G401.6 (cell line): ENCODE results near the gene ITPR3.
"Not testable (repeated sequence)": the region's sequence is repeated elsewhere in the genome, so short reads cannot be mapped to it uniquely, and the experiment has no call there.

ENCODE experiments used
- FAIRE-seq: peaks from 2 replicates; lab custom pipeline; 2012; peaks lifted over from hg19 to GRCh38; lab: Jason Lieb, UNC

Gene ITPR3

DNA sequence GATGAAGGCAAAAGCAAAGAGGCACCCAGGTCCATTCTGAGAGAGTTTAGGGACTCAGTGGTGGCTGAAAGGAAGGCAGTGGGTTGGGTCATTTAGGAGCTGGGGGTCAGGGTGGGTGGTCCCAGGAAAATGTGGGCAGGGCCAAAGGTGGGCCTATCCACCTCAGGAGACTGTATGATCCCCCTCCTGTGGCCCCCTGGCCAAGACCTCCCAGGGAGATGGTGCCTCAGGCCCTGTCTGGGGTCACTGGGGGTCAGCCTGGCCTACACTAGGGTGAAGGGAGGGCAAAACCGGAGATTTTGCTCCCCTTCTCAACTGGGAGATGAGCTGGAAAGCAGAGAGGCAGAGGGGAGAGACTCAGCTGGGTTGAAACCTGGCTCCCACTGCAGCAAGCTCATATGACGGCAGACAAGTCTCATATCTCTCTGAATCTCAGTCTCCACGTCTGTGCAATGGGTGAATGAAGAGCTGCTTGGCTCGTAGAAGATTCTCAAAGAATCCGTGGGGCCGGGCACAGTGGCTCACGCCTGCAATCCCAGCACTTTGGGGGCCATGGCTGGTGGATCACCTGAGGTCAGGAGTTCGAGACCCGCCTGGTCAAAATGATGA lies 29.6 kb upstream of the ITPR3 start:
- FAIRE-seq, result no peak

DNA sequence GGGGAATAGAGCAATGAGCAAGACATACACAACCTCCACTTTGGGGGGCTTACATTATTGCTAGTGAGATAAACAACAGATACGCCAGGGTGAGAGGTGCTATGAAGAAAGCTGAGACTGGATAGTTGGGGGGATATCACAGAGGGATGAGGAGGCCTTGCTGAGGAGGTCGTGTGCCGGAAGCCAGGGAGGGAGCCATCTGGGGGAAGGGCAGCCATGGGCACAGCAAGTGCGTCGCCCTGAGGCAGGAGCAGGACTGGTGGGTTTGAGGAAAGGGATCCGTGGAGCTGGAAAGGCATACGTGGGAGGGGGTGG lies 28.9 kb upstream of the ITPR3 start:
- no peak for FAIRE-seq

DNA sequence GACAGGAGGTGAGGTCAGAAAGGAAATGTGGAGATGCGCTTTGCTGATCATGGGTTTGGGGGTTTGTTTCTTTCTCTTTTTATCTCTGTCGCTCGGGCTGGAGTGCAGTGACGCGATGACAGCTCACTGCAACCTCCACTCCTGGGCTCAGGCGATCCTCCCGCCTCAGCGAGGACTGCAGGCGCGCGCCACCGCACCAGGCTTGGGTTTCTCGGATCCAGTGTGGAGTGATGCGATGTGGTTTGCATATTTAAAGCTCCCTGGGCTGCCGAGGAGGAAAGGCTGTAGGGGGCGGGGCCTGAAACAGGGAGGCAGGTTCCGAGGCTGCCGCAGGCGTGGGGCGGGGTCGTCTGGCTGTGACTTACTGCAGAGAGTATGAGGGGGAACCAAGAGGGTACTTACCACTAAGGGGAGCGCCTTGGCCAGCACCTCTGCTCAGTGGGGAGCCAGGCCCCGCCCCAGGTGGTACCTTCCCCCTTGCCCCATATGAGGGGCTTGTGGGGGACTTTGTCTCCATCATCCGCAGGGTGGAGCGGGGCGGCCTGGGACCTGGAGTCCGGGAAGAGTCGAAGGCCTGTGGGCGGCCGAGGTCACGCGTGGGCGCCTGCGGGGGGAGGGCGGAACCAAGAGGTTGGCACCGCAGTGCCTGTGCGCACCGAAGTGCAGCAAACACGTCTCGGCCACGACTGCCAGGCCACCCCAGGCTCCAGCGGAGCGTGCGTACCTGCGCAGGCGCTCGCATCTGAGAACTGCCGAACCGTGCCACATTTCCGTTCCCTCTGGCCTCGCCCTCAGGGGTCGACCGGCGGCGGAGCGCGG lies 28.3 kb upstream of the ITPR3 start:
- no peak for FAIRE-seq

DNA sequence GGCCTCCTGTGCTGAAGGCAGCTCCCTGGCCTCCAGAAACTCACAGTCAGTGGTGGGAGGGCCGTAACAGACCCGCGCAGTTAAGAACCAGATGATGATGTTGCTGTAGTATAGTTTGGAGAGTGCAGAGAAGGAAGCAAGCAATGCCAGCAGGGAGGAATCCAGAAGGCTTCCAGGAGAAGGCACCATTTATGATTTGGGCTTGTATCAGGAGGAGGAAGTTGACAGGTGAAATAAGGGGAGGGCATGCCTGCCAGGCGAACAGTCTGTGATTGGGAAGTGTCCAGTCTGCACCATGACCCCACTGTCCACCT lies 27.8 kb upstream of the ITPR3 start:
- FAIRE-seq, result no peak

GRCh38 chr6:33595001-33595846 lies 25.9 kb upstream of the ITPR3 start:
- FAIRE-seq, result no peak

DNA sequence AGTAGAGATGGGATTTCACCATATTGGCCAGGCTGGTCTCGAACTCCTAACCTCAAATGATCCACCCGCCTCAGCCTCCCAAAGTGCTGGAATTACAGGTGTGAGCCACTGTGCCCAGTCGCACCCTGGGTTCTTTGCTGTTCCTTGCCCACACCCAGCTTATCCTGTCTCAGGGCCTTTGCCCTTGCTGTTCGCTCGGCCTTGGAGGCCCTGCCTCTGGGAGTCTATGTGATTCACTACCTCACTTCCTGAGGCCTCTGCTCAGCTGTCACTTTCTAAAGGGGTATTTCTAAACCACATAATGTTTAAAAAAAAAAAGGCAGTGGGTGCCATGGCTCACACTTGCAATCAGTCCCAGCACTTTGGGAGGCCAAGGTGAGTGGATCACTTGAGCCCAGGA lies 24.2 kb upstream of the ITPR3 start:
- FAIRE-seq, result not testable (repeated sequence)

DNA sequence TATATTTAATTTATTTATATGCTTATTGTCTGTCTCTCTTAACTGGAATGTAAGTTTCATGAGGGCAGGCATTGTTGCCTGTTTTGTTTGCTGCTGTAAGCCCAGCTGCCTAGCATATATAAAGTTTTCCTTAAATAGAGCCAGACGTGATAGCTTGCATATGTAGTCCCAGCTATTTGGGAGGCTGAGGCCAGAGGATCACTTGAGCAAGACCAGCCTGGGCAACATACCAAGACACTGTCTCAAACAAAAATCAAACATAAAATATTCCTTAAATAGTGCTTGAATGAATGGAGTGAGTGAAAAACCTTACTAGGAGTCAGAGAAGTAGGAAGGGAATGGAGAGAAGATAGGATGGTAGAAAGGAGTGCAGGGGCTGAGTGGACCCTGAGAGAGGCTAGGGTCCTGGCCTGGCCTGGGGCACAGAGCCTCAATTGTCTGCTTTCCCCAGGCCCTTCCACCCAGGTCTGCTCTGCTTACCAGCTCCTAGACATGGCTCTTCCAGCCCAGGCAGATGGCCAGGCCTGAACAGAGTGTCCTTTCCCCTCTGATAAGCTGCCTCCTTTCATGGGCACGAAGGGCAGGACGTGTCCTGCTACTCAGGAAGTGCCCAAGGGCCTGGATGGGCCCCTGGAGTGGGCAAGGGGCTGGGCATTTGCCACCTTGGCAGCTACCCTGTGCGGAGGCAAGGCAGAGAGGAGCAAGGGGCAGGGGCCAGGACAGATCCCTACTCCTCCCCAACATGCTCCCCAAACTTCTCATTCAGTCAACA lies 23.4 kb upstream of the ITPR3 start:
- no peak for FAIRE-seq

DNA sequence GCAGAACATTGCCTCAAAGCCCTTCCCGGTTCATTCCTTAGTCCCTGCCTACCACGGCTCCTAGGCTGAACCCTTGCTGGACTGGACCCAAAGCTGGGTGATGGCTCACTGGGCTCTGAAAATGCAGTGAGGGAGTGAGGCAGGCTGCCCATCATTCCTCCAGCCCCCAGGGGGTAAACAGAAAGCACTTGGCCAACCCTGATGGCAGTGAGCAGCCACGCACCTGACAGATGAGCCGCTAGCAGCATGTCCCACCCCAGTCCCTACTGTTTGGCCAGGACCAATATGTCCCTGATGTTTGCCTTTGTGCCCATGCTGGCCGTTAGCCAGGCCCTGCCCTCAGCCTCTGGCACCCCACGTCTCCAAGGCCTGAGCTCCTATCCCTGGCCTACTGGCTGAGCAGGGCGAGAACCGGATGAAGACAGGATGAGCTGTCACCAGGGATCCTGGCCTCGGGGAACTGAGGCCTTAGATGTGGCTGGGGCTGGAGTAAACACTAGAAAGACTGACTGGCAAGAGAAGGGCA lies 21.6 kb upstream of the ITPR3 start:
- FAIRE-seq, result no peak

DNA sequence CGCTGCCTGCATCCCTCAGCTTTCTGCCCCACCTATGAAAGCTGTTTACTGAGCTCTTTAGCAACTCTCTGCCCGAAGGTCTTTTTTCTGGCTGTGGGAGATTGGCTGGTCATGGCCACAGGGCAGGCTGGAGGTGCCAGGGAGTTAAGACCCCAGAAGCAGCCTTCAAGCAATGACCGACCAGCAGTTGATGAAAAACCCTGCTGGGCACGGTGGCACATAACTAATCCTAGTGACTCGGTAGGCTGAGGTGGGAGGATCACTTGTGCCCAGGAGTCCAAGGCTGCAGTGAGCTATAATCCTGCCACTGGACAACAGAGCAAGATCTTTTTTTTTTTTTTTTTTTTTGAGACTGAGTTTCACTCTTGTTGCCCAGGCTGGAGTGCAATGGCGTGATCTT lies 20.4 kb upstream of the ITPR3 start:
- FAIRE-seq, result no peak

DNA sequence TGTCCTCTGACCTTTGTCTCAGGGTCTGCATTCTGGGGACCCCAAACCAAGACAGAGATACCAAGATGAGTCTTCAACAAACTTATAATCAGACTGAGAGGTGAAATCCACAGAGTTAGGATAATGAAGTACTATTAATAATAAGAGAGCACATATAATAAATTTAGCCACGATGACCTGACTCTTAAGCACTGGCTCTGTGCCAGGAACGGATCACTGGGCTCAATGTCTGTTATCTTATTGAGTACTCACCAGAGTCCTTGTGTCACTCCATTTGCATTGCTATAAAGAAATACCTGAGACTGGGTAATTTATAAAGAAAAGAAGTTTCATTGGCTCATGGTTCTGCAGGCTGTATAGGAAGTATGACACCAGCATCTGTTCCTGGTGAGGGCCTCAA lies 18.9 kb upstream of the ITPR3 start:
- no peak for FAIRE-seq

GRCh38 chr6:33604941-33605854 lies 15.9 kb upstream of the ITPR3 start:
- no peak for FAIRE-seq

GRCh38 chr6:33606642-33607041 lies 14.5 kb upstream of the ITPR3 start:
- no peak for FAIRE-seq

GRCh38 chr6:33607126-33607783 lies 13.9 kb upstream of the ITPR3 start:
- no peak for FAIRE-seq

- FAIRE-seq, result no peak
These were observed 13.3 kb upstream of the ITPR3 start for GRCh38 chr6:33607784-33608161.

DNA sequence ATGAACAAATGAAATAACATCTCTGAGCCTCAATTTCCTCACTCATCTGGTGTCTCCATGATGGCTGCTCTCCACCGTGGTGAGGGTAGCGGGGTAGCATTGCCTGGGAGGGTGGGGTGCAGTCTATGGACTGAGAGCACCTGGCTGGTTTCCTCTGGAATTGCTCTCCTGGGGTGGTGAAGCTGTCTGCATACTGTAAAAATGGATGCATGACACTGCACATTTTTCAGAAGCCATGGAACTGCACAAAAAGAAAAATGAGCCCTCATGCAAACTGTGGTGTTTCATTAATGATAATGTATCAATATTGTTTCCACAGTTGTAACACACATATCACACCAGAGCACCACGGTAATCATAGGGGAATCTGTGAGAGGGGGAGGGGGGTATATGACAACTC lies 12.1 kb upstream of the ITPR3 start:
- no peak for FAIRE-seq

DNA sequence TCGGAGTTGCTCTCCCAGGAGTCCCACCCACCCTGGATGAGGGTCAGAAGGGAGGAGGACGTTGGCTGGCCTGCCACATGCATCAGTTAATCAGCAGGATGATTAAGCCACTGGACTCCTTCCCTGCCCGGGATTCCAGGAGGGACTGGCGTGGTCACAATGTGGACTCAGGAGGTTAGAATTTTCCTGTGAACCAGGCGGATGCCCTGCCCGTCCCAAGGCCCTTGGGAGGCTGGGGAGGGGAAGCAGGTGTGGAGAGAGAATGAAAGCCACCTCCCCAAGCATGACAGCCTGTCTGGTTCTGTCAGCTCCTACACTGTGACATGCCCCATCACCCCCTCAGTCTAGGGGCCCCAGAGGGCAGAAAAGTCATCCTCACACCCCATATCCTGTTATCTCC lies 11.6 kb upstream of the ITPR3 start:
- FAIRE-seq, result no peak

DNA sequence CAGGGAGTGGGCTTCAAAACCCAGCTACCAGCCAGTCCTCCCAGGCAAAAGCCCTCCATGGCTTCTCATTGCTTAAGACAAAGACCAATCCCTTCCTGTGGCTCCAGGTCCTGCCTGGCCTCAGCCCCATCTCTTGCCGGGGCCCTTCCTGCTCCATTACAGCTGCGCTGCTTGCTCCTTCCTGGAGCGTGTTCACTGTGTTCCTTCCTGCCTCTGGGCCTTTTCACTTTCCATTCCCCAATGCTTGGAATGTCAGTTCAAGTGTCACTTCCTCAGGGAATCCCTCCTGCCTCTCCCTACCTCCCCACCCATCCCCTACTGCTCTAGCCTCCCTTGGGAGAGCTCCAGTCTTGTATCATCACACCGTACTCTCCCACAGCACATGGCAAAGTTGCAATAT lies 11.1 kb upstream of the ITPR3 start:
- FAIRE-seq, result no peak

- FAIRE-seq, result no peak
These were observed 10.1 kb upstream of the ITPR3 start for GRCh38 chr6:33610779-33611732.

DNA sequence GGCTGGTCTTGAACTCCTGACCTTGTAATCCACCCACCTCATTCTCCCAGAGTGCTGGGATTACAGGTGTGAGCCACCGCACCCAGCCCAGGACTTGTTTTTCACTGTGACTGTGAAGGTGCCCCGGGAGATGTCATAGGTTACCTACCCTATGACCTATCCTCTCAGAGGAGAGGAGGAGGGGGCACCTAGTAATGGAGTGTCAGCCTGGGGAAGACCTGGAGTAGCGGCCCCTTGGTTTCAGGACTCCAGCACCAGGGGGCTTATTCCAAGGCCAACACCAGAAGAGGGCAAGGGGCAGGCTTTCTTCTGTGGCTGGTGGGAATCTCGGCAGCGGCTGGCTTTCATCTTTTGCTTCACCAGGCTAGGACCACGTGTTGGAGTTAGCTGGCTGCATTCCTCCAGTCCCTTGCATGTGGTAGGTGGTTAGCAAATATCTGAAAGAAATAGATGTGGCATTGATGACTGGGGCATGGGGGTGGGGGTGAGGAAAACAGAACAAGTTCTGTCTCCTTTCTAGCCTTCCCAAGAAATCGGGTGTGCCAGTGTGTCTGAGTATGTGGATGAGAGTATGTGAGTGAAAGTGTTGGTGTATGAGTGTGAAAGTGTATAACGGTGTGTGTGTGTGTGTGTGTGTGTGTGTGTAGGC lies 7.9 kb upstream of the ITPR3 start:
- no peak for FAIRE-seq
